Measurements from ENCODE around the gene SLC22A3.

- TF ChIP-seq ZNF274 (IDR thresholded peaks at IDR 0.05; ENCODE audit: low read depth, low read length) (no peak), YY1 (IDR thresholded peaks at IDR 0.05; ENCODE audit: insufficient read depth, insufficient read length) (no peak), SUZ12 (IDR thresholded peaks at IDR 0.05; ENCODE audit: extremely low read depth, insufficient read depth, insufficient read length) (no peak)
Measured at GRCh38 chr6:160464744-160465143, 116.6 kb downstream of the SLC22A3 start.
